ENCODE data around the gene DCXR. TPM values are rescaled to one million over a fixed set of nuclear protein-coding genes. Genes with fewer than 3 reads are reported as not detected.

DCXR gene
- total and polyA plus RNA-seq, 2 of the 13 experiments (the other 11 are each of a cell fraction or from before 2014, with no cell fraction given) = 287 to 311 TPM

- TF ChIP-seq ZNF740 (CRISPR knock-in tag; IDR thresholded peaks at IDR 0.05) (no peak; the same call in 1 of the 2 replicates), ZNF350 (CRISPR knock-in tag; IDR thresholded peaks at IDR 0.05; ENCODE audit: borderline replicate concordance, low read depth) (0 out of 2 replicates have a peak, but pooled peaks have one; percentile 41), ZFY (CRISPR knock-in tag; IDR thresholded peaks at IDR 0.05) (peak; percentile 73; the same call in 1 of the 2 replicates), ZNF121 (CRISPR knock-in tag; IDR thresholded peaks at IDR 0.05) (peak; percentile 75), SOX13 (IDR thresholded peaks at IDR 0.05) (no peak), SOX13 (CRISPR knock-in tag; conservative IDR thresholded peaks at IDR 0.05 in 1 of 2, IDR thresholded peaks at IDR 0.05 in 1 of 2) (peak in 1 of 2 experiments; percentile 12; a peak in 1 of 4 replicates), KDM2A (CRISPR knock-in tag; IDR thresholded peaks at IDR 0.05; ENCODE audit: borderline replicate concordance, low read depth) (peak; percentile 35; the same call in 1 of the 2 replicates), TEAD2 (CRISPR knock-in tag; IDR thresholded peaks at IDR 0.05) (no peak), MAFF (IDR thresholded peaks at IDR 0.05; ENCODE audit: low read depth, low read length) (no peak), ZNF280D (CRISPR knock-in tag; IDR thresholded peaks at IDR 0.05) (no peak; the same call in 1 of the 2 replicates), ZBTB40 (IDR thresholded peaks at IDR 0.05) (no peak), ZBTB40 (CRISPR knock-in tag; IDR thresholded peaks at IDR 0.05) (no peak), ZNF75D (CRISPR knock-in tag; IDR thresholded peaks at IDR 0.05; ENCODE audit: borderline replicate concordance) (no peak), ZNF629 (CRISPR knock-in tag; conservative IDR thresholded peaks at IDR 0.05) (no peak), EP300 (IDR thresholded peaks at IDR 0.05; ENCODE audit: low read depth in 2 of 2, low read length in 2 of 2) (no peak), EP300 (CRISPR knock-in tag; IDR thresholded peaks at IDR 0.05; ENCODE audit: borderline replicate concordance) (0 out of 2 replicates have a peak, but pooled peaks have one; percentile 18), CENPT (CRISPR knock-in tag; IDR thresholded peaks at IDR 0.05; ENCODE audit: low read depth) (no peak), RXRB (CRISPR knock-in tag; IDR thresholded peaks at IDR 0.05; ENCODE audit: borderline replicate concordance) (peak; percentile 30; the same call in 1 of the 2 replicates)
Measured at GRCh38 chr17:82039695-82040299, 2.3 kb upstream of the DCXR start (continued).
